Measurements from ENCODE around the gene CDKAL1.

CDKAL1 gene

DNA sequence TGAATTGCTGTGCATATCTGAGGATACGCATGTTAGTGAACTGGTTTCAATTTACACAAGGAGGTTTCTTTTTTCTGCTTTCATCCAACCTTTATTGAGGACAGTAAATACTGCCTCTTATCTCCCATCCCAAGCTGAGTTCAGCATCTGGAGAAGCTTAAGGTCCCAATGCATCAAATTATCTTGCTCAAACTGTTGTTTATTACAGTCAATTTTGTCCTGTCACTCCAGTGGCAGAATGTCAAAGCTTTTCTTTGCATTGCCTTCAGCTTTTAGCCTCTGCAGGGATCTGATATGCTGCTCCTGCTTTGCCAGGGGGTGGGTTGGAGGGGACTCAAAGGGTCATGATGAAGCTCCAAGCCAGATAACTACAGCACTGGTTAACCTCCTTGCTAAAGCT is 623.9 kb downstream of the CDKAL1 start:
- DNase-seq, result no peak

DNA sequence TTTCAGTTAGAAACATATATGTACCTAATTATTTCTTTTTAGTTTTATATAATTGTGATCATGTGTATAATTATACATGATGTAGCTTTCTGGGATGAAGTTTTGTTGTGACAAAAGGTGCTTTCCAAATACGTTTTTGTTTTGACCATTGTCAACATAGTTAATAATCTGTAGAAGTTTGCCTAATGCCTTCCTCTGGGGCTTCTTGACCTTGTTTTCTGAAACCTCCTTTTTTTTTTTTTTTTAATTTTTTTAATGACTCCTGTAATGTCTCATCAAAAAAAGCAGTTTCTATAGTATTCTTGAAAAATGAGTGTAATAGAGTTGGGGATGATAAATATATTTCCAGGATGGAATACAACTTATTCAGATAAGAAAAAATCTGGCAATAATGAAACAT is 624.6 kb downstream of the CDKAL1 start:
- DNase-seq, result no peak

DNA sequence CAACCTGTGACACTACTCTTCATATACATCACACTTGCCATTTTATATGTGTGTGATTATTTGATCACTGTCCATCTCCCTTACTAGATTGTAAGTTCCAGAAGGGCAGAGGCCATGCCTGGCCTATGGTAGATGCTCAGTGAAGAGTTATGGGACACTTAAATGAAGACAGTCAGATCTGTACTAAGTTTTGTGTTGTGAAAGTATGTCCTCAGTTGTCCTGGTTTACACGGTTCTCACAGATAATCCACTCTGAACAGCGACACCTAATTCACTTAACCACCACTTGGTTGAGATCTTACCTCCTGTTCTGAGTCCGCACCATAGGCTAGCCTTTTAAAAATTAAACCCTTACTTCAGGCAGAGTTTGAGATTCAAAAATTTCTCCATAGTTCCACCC is 625.2 kb downstream of the CDKAL1 start:
- no peak for DNase-seq

DNA sequence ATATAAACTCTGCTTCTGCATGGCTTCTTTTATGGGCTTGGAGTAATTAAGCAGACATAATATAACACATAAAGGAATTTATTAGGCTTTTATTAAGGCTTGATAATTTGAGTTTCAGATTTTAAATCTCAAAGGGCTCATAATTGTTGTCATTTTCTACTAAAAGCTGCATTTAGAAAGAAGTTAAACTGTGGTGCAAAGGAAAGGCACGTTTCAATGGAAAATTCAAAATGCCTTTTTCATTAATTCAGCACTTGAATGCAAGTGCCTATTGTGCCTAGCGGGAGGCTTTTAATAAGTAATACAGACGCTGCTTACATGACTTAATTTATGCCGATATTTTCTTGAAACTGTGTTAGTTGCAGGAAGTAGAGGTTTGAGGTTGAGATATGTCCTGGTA is 627.5 kb downstream of the CDKAL1 start:
- no peak for DNase-seq

DNA sequence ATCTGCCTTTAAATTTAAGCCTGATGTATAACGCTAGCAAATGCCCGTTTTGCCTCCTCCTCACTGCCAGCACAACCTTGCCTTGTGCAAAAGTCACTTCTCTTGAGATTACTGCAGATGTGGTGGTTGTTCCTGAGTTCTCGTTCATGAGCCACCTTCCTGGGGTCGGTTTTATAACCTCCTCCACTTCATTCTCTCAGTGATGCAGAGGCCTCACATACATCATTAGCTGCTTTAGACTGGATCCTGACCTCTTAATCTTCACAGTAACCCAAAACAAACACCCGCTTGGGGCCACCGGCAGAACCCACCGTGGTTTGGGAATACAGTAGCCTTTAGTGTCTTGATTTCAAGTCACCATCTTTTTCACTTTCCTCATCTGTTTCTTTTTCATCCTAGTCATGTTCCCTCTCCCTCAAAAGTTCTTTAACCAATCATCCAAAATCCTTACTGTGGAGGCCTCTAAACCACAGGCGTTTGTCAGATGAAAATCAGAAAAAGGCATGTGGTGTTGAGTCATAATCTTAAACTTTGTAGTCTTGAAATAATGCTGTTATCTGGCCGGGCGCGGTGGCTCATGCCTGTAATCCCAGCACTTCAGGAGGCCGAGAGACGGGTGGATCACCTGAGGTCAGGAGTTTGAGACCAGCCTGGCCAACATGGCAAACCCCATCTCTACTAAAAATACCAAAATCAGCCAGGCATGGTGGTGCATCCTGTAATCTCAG is 629.0 kb downstream of the CDKAL1 start:
- peak; percentile 14 for DNase-seq

DNA sequence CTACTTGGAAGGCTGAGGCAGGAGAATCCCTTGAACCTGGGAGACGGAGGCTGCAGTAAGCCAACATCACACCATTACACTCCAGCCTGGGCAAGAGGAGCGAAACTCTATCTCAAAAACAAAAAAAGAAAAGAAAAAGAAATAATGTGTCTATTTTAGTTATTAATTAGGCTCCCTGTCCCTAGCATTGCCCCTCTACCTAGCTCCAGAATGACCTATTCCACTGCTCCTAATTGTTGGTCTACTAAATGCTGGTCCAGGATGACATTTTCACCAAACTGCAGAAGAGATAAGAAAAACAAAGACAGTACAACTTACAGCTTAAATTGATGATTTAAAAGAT is 629.6 kb downstream of the CDKAL1 start:
- no peak for DNase-seq

DNA sequence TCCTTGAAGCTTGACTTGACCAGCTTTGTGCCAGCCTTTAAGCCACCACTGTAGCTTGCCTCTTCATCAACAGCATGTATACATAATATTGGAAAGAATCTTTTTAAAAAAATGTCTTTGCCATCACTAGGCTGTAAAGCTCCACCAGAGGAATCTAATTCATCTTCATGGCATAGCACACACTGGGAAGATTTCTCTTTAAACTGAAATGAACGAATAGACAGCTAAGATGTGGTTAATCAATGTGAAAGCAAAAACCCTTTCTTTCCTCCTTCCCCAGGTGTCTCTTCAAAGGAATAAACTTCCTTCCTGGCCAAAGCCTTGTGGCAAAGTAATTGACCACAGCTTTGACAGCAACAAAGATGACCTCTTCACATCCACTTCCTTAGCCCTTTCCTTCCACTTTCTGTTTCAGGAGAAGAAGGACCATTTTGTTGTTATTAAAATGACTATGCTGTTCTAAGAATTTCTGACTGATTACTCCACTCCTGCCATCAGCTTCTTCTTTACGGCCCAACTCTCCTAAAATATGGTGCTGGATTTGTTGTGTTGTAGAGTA is 630.6 kb downstream of the CDKAL1 start:
- DNase-seq, result peak; percentile 51

DNA sequence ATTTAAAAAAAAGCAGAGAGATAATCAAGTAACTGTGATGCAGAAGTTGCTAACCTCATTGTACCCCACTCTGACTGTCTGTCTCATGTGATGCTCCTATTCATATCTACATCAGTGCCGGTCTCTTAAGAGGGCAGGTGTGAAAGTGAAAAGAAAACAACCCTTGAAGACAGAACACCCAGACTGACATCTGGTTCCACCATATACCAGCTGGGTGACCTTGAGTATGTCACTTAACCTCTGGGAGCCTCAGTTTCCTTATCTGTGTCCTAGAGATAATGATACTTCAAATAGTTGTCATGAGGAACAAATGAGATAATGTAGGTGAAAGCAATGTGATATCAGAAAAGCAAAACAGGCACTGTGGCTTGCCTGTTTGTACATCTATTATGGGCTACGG is 632.5 kb downstream of the CDKAL1 start:
- no peak for DNase-seq

DNA sequence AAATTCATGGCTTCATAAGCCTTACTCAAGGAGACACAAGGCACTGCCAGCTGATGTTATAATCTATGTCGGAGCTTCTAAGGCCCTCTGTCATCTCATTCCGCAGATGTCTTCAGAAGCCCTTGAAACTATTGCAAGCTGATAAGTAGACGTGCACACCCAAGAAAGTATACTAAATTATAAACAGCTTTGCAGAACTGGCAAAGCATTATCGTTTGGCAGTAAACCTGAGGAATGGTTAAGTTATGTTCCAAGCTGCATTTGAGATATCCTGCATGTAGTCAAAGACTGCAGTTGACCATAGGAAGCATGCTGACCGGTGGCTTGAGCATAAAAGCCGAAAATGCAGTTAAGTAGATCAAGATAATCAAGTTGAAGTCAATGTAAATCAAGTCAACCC is 633.5 kb downstream of the CDKAL1 start:
- no peak for DNase-seq

DNA sequence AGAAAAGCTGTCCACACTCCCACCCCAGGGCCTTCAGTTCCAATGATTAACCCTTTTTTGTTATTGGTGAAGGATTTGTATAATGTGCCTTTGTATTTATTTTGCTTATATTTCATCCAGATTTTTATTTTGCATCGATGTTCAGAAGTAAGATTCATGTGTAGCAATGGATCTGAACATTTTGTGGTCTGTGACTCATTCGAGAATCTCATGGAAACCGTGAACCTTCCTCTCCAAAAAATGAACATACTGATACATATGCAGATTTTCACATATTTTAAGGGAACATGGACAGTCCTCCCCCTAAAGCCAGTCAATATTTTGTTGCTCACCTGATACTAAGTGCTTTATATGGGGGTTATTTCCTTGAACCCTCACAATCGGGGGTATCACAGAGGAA is 637.5 kb downstream of the CDKAL1 start:
- no peak for DNase-seq

DNA sequence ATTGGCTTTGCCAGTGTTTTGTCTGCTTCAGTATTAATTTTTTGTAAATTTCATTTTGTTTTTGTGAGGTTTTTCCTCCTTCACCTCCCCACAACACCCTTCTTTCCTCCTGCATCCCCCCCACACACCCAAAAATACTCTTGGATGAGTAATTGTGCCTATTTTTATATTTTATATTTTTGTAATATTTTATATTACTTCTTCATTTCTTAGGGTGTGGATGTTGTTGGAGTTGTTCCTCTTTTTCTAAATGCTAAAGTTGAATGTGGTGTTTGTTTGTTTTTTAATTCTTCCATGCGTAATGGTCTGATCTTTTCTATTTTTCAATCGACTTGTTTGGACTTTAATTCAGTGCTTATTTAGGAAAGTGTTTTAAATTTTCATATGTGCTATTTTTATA is 638.8 kb downstream of the CDKAL1 start:
- DNase-seq, result no peak

DNA sequence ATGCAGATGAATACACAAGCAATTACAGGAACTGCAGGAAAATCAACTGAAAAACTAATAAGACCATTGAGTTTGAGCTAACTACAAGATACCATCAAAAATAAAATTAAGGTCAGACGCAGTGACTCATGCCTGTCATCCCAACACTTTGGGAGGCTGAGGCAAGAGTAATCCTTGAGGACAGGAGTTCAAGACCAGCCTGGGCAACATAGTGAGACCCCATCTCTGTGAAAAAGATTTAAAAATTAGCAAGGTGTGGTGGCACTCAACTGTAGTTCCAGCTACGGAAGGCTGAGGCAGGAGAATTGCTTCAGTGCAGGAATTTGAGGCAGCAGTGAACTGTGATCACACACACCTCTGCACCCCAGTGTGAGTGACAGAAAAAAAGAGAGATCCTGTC is 639.4 kb downstream of the CDKAL1 start:
- no peak for DNase-seq

DNA sequence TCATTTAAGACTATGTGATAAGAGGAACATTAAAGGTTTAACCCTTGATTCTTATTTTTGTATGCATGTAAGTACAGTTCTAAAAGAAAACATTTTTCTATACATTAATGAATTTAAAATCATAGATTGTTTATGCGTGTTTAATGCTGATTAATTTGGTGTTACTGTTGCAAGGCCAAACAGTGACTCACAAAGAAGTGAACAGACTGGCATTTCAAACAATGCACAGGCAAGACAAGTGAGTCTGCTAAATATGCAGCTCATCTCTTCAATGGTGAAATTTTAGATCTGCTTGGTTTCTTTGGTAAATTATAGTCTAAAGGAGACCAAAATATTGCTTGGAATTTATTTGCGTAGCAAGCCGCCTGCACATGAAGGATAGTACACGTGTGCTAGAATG is 641.9 kb downstream of the CDKAL1 start:
- no peak for DNase-seq

DNA sequence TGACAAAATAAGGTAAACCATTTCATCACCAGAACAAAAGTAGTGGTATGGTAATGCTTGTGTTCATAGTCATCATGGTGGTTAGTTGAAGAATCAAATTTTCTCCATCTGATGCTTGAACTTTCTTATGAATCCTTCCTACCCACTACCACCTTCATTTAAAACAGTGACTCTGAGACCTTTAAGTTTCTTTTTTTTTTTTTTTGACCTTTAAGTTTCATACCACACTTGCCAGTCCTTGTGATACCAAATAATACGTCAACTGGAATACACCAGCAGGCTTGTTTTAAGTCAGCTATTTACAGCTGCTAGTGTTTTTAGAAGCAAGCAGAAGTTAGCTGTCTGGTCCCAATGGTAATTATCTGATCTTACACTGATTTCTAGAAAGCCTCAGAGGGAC is 645.9 kb downstream of the CDKAL1 start:
- DNase-seq, result peak; percentile 47

DNA sequence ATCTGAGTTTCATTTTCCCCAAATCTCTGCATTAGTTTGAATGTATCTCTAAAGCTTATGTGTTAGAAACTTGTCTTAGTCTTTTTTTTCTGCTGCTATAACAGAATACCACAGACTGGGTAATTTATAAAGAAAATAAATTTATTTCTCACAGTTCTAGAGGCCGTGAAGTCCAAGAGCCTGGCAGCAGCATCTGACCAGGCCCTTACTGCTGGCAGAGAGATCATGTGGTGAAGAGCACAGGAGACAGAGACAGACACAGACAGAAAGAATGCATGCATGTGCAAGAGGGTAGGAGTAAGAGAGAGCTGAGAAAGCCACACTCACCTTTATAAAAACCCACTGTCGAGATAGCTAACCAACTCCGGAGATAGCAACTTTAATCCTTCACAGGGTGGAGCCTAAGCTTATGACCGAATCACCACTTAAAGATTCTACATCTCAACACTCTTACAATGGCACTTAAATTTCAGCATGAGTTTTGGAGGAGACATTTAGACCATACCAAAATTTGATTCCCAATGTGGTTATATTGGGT is 646.6 kb downstream of the CDKAL1 start:
- DNase-seq, result no peak

DNA sequence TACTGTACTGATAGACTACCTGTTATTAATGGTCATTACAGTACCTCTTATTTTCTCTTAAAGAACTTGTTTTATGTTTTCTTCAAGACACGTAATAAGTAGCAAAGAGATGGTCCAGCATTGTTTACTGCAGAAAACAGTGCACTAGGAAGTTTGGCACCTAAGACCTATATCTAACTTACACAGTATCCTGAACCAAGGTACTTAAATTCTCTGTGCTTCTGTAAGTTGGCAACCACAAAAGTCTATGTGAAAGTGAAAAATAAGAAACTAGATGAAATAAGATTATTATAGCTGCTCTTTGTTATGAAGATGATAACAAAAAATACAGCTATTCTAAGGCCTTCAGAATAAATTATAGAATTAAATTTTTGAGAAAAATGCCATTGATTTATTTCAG is 647.6 kb downstream of the CDKAL1 start:
- DNase-seq, result no peak

DNA sequence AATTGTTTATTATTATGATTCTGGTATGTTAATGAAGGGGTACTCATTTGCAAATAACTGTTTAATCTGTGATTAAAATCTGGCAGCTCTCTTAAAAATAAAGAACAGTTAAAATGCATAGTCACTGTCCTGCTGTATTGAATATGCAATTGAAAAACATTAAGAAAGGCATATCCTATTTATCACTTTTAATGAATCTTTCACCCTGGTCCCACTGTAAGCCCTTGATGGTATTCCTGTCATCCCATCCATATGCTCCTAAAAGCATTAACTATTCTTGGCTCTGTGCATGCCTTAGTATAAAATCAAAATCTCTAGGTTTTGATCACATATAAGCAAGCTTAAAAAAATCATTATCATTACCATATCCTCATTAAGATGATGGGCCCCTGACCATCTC is 648.3 kb downstream of the CDKAL1 start:
- no peak for DNase-seq

DNA sequence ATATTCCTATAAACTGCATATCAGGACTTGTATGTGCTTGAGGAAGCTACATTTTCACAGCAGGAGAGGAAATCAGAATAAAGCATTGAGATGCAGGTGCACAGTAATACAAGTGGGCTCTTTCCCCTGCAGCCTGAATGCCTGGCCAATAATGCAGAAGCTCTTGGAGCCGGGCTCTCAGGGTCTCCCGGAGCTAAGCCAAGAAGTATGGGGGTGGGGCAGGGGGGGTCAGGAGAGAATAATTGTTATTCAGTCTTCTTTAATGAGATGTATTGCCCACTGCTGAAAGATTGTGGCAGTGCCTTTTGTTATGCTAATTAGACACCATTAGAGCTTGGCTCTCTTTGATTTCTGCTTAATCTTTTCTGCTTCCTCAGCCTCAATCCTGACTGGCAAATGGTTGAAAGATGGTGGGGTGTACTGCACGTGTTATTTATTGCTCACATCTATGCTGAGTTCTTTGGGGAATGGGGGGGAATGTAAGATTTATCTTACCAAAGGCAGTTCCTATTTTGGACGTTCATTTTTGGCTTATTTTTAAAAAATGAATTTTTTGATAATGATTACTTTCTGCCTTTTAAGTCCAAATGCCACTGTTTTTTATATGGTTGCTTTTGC is 651.7 kb downstream of the CDKAL1 start:
- DNase-seq, result no peak

DNA sequence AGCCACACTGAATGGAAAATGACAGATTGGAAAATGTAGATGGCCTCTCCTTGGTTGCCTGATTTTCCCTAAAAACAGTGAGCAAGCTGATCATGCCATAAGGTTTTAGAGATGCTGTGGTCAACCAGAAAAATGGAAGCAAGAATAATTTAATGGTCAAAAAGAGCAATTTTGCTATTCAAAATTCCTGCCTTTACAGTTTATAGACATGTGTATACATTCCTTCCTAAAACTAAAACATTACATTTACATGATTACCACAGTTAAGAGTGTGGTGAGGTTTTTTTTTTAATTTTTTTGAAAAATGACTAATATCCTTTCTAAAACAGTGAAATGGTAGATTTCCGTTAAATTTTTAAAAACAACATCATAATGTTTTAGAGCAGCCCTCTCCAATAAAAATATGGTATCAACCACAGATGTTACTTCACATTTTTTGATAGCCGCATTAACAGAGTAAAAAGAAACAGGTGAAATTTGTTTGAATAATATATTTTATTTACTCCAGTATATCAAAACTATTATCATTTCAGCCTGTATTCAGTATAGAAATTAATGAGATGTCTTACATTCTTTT is 652.3 kb downstream of the CDKAL1 start:
- no peak for DNase-seq

DNA sequence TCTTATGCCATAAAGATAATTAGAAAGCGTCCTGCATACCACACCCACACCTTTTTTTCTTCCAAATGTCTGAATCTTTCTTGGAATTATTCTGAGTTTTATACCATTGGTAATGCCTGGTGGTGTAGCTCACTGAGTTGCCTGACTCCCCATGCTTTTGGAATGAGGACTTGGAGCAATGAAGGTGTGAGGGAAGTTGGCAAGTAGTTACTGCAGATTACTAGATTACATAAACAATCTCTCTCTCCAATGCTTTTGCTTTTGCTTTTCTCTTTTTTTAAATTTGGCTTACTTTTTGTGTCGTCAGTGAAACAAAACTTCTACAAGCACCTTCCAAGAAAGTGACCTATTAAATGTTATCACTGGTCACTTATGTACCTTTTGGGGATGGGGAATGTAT is 653.2 kb downstream of the CDKAL1 start:
- DNase-seq, result no peak

DNA sequence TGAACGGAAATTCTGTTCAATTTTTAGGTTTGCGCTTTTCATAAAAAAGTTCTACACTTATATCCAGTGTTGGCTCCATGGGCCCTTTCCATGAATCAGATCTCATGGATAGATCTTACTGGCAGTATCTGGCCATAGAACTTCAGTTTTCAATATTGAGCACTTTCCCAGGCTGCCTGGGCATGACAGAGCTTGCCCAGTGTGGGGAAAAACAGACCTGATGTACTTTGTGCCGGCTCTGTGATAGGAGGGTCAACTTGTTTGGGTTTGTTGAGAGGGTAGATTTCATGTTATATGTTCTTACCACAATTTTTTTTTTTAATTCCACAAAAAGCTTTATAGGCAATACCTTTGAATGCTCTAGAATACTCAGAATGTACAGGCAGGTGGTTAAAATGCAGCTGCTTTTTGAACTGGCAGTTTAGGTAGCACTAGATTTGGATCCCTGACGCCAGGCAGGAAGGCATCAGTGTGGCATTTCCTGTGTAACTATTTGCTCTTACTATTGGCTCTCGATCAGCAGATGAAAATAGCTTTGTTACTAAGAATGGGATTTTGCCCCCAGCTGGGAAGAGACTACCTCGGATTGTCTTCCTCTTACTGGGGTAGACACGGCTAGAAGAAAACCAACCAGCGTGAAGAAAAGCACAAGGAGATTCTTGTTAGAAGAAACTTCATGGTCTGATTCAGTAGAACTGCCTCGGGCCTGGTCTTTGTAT is 654.4 kb downstream of the CDKAL1 start:
- no peak for DNase-seq

DNA sequence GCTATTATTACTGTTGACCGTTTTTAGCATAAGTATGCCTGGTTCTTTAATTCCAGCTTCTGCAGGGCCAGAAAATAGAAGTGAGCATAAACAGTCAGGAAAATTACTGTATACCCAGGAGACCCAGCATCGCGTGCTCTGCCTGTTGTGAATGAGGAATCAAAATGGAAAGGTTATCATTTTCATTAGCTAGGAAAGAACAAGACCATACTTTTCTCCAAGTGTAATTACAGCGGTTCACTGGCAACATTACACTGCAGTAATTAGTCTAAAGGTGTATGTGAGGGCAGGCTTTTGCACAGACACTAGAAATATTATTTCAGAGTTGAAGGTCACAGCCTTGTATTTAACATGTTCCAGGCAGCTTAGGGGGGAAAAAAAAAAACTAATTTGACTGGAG is 655.5 kb downstream of the CDKAL1 start:
- no peak for DNase-seq

DNA sequence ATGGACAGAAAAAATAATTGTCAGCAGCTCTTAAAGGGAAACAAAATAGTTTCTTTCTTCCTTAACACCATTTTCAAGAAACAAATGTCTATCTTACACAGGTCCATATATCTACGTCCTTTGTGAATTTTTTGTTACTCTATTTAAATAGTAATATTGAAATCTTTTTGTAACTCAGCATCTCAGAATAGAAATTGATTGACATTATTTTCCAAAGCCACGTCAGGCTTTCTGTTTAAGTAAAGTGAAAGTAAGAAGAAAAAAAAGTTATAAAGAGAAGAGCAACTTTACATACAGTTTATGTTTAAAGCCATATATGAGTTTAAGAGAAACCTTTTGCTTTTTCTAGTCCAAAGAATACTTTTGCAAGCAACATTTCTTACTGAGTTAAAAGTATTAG is 656.4 kb downstream of the CDKAL1 start:
- DNase-seq, result peak; percentile 35
